GM19455 (cell line): ENCODE measurements around the gene TIGD1.
"Not testable (repeated sequence)": the region's sequence is repeated elsewhere in the genome, so short reads cannot be mapped to it uniquely, and the experiment has no call there.

Source experiments
- ATAC-seq: cut with Tn5 transposase; IDR thresholded peaks from one replicate; pipeline ENCODE4 v1.9.1; 2021; ENCODE audit not compliant: unreplicated experiment

The TIGD1 gene

GRCh38 chr2:232571026-232571474, 20.7 kb upstream of the TIGD1 start:
- ATAC-seq = no peak

DNA sequence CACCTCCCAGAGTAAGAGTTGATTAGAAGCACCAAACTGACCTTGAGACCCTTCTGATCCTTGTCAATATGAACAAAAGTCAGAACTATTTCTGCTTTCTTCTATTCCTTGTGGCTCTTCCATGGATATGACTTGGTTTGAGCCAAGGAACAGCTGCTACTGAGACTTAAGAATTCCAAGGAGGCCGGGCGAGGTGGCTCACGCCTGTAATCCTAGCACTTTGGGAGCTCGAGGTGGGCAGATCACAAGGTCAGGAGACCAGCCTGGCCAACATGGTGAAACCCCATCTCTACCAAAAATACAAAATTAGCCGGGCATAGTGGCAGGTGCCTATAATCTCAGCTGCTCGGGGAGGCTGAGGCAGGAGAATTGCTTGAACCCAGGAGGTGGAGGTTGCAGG, 20.1 kb upstream of the TIGD1 start:
- ATAC-seq = not testable (repeated sequence)

DNA sequence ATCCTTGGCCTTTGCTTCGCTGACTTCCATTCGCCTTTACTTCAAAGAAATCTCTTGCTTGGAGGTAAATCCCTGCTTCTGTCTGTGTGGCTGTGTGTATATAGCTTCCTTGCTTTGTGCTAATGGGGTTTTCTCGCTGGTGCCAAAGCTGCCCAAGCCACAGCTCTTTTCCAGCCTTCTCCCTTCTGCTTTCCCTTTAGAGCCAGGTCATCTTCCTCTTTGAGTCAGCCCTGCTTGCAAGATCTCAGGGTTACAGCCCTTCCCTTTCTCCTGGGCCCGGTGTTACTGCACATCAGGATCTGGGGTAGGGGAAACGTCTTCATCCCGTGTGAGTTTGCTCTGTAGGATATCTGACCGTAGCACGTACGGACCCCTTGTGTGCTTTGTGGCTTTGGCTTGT, 19.2 kb upstream of the TIGD1 start:
- ATAC-seq = no peak

- no peak for ATAC-seq
Measured at GRCh38 chr2:232568161-232568560, 17.8 kb upstream of the TIGD1 start.

GRCh38 chr2:232567721-232568120, 17.4 kb upstream of the TIGD1 start:
- no peak for ATAC-seq

DNA sequence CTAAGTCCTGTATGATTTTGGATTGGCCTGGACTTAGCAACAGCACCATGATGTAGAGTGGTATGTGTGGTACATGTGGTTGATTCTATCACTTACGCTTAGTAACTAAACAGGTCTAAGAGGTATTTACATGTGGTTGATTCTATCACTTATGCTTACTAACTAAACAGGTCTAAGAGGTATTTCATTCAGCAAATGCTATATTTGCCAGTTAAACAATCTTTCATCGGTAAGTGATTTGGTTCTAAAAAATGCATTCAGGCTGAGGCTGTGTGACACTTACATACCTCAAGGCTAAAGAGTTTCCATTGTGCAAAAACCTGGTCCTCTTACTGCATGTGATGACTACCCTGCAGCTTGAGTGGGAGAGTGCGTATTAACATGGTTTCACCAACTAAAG, 13.2 kb upstream of the TIGD1 start:
- ATAC-seq = no peak

DNA sequence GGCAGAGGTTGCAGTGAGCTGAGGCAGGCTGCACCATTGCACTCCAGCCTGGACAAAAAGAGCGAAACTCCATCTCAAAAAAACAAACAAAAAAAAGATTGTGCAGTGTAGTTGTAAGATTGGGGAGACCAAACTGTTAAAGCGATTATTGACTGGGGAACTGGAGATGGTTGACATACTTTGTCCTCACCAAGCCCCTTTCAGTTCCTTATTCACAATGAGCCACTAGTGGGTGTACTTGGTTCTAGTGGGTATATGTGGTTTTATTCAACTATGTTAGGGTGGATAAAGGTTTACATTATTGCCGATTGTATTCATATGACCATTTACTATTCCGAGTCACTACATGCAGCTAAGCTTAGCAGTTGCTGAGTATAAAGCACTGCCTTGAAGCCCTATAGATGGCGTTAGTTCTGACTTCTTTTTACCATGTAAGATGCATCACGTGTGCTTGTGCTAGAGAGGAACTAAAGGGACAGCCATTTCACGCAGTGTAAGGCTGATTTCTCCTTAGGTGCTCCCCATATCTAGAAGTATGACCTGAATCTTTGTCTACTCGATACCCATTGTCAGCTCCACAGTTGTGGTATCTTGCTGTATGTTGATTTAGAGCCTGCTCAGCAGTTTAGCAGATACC, 12.3 kb upstream of the TIGD1 start:
- no peak for ATAC-seq

DNA sequence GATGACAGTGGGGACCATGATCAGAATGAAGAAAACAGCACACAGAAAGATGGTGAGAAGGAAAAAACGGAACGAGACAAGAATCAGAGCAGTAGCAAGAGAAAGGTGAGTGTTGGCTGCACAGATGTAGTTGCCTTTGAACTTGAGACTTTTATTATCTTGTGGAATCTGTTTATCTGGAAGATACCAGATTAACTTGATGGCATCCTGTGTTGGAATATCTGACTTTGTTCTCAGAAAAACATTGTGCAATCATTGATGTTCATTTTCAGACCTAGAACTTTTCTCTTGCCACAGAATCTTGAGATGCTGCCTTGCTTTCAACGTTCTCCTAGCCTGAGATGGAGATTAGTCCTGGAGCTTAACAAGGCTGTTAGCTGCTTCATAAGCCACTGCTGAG, 6.1 kb upstream of the TIGD1 start:
- no peak for ATAC-seq

GRCh38 chr2:232551776-232552175, 1.4 kb upstream of the TIGD1 start:
- no peak for ATAC-seq

GRCh38 chr2:232551250-232551638, 887 bp upstream of the TIGD1 start:
- no peak for ATAC-seq

DNA sequence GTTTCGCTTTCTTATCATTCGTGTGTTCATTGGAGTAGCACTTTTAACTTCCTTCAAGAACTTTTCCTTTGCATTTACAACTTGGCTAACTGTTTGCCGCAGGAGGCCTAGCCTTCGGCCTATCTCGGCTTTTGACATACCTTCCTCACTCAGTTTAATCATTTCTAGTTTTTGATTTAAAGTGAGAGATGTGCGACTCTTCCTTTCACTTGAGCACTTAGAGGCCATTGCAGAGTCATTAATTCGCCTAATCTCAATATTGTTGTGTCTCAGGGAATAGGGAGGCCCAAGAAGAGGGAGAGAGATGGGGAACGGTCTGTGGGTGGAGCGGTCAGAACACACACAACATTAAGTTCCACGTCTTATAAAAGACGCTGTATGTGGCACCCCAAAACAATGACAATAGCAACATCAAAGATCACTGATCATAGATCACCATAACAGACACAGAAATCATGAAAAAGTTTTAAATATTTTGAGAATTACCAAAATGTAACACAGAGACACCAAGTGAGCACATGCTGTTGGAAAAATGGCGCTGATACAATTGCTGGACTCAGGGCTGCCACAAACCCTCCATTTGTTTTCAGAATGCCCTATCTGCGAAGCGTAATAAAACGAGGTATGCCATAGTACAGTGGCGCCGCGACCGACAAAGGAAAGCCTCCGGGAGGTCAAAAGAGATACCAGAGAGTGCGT, 553 bp downstream of the TIGD1 start:
- ATAC-seq = no peak

- ATAC-seq = no peak
Measured at GRCh38 chr2:232547991-232548390, 2.4 kb downstream of the TIGD1 start.

GRCh38 chr2:232545511-232546375, 4.6 kb downstream of the TIGD1 start:
- no peak for ATAC-seq

DNA sequence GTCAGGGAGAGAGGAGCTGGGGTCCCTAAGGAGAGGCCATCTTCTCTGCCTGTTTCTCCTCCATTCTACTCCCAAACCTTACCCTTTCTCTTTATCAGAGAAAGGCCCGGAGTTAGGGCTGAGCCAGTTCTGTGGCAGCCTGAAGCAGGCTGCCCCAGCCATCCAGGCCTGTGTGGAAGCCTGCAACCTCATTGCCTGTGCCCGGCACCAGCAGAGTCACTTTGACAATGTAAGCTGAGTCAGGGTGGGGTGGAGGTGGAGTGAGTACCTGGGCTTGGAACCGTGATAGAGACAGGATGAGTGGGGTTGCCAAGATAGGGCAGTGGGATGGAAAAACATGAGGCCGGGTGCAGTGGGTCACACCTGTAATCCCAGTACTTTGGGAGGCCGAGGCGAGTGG, 5.7 kb downstream of the TIGD1 start:
- no peak for ATAC-seq

DNA sequence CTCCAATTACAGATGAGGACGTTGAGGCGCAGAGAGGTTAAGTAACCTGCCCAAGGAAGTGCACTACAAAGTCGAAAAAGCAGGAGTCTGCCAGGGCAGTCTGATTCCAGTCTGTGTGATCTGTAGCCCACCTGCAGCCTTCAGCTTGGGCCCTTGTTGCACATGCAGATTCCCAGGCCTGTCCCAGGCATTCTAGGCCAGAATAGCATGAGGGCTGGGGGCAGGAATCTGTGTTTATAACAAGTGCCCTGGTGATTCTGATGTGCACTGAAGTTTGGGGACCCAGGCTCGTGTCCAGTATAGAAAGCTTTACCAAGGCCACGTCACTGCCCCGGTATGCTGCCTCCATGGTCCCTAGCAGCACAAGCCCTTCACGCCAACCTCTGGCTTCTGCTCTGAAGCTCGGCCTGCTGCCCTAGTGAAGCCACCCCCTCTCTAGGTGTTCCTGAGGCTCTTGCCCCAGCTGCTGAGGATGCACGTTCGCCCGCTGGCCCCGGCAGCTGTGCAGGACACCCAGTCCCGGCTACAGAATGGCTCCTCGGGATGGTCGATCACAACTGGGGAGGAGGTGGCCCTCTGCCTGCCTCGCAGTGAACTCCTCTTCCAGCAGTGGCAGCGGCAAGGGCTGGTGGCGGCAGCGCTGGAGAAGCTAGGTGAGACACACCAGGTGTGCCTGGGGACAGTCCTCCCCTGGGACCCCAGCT, 6.3 kb downstream of the TIGD1 start:
- no peak for ATAC-seq

DNA sequence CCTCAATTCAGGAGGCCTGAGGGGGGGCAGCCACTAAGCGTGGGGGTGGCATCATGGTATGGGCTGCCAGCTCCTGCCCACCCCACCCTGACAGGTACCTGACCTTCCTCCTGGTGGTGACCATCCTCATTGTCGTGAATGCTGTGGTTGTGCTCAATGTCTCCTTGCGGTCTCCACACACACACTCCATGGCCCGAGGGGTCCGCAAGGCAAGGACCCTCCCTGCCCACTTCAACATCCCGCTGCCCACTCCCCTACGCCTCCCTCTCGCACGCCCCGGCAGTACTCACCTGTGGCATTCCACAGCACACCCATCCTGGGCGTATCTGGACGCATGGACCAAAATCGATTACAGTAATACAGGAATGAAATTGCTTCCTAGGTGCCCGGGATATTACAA, 6.9 kb downstream of the TIGD1 start:
- no peak for ATAC-seq

DNA sequence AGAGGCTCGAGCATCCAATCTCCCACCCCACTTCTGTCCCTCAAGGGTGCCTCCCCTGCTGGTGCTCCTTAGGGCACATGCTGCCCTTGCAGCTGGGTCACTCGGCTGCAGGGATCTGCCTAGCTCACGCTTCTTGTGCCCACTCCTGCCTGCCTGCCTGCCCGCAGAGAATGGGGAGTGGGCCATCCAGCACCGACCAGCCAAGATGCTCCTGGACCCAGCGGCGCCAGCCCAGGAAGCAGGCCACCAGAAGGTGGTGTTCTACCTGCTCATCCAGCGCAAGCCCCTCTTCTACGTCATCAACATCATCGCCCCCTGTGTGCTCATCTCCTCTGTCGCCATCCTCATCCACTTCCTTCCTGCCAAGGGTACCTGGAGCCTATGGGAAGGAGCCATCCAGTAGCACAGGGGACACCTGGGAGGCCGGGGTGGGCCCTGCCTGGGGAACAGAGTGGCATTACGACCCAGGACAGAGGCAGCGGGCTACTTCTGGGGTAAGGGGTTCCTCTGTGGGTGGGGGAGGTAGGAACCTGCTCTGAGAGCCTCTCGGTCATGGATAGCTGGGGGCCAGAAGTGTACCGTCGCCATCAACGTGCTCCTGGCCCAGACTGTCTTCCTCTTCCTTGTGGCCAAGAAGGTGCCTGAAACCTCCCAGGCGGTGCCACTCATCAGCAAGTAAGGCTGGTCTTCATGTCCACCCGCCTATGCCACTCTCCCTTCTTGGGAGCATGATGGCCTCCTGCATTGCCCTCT, 7.5 kb downstream of the TIGD1 start:
- ATAC-seq = no peak

DNA sequence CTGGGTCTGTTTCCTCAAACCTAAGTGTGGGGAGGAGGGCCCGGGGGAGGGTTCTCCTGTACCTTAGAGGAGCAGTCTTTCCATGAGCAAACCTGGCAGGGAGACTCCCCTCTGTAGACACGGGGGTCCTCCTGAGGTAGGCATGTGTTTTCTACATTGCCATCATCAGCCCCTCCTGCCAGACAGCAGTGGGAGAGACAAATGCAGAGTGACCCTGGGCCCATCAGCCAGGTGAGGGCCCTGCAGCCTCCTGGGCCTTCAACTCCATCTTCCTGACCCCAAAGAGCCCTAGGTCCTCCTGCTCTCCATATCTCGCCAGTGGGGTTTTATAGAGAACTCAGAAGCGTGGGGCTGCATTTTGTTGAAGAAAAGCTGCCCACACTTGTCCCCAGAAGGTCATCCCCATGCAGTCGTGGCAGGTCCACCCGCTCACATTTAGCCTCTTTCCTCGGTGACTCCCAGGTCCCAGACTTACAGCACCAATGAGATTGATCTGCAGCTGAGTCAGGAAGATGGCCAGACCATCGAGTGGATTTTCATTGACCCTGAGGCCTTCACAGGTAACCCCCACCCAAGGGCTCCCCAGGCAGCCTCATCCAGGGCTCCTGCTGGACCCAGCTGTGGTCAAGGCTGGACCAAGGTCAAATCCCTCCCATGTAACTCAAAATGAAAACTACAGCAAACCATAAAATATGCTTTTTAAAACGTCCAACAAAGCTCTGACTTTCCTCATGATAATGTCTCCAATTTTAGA, 8.2 kb downstream of the TIGD1 start:
- no peak for ATAC-seq

- no peak for ATAC-seq
Measured at GRCh38 chr2:232541195-232541960, 9.0 kb downstream of the TIGD1 start.
